Karpas-422 (cell line): Measurements from ENCODE around the gene LMNTD2. TPM values are rescaled to one million over a fixed set of nuclear protein-coding genes. Genes with fewer than 3 reads are reported as not detected.

Experiments used
- DNase-seq: peaks from one replicate; pipeline ENCODE4 v3.0.0-alpha.2; 2015
- H2AFZ ChIP-seq: fragments of 200-600 bp; sonication (generic); 2 replicates; pipeline ENCODE4 v1.6.1; 2014; ENCODE audit warnings: antibody characterized with exemption, low read length, mixed read lengths
- H3K27ac ChIP-seq: fragments of 200-600 bp; sonication (generic); 2 replicates; pipeline ENCODE4 v1.5.1; 2014; ENCODE audit warnings: mild to moderate bottlenecking, low read length, moderate library complexity
- H3K27me3 ChIP-seq: fragments of 200-600 bp; sonication (generic); 2 replicates; pipeline ENCODE4 v1.6.1; 2014; ENCODE audit warnings: low read length, mixed read lengths
- H3K36me3 ChIP-seq: fragments of 200-600 bp; sonication (generic); 2 replicates; pipeline ENCODE4 v1.6.1; 2014; ENCODE audit warnings: low read length, mixed read lengths; ENCODE audit not compliant: insufficient read depth
- H3K4me1 ChIP-seq: fragments of 200-600 bp; sonication (generic); 2 replicates; pipeline ENCODE4 v1.6.1; 2014; ENCODE audit warnings: mild to moderate bottlenecking, low read length, mixed read lengths
- H3K4me2 ChIP-seq: fragments of 200-600 bp; sonication (generic); 2 replicates; pipeline ENCODE4 v1.6.1; 2014; ENCODE audit warnings: low read length, low read depth, mild to moderate bottlenecking; ENCODE audit not compliant: poor library complexity, severe bottlenecking
- H3K4me3 ChIP-seq: fragments of 200-600 bp; sonication (generic); 2 replicates; pipeline ENCODE4 v1.5.1; 2014; ENCODE audit warnings: mild to moderate bottlenecking, antibody characterized with exemption, low read length, mixed read lengths
- H3K79me2 ChIP-seq: fragments of 200-600 bp; sonication (generic); 2 replicates; pipeline ENCODE4 v1.6.1; 2014; ENCODE audit warnings: mild to moderate bottlenecking, low read length, mixed read lengths
- H3K9ac ChIP-seq: fragments of 200-600 bp; sonication (generic); 2 replicates; pipeline ENCODE4 v1.6.0; 2014; ENCODE audit warnings: low read length
- H3K9me2 ChIP-seq: fragments of 200-600 bp; sonication (generic), shearing (Covaris generic); replicated peaks from 2 replicates; pipeline ENCODE4 v1.6.0; 2014; ENCODE audit warnings: mild to moderate bottlenecking, low read length, moderate library complexity; ENCODE audit not compliant: insufficient read depth
- H3K9me3 ChIP-seq: fragments of 300-700, 200-600 bp; sonication (generic); 2 replicates; pipeline ENCODE4 v1.6.1; 2014; ENCODE audit warnings: low read length, mixed read lengths
- H4K20me1 ChIP-seq: fragments of 200-600 bp; sonication (generic); 2 replicates; pipeline ENCODE4 v1.6.1; 2014; ENCODE audit warnings: mild to moderate bottlenecking, antibody characterized with exemption, low read length, low read depth; ENCODE audit not compliant: insufficient read depth
- total RNA-seq: library from RNA; depleted of rRNA; stranded (reverse); fragments of >200 nt; shearing (Covaris generic); gene quantifications from 2 replicates; pipeline ENCODE4 v1.2.3, GENCODE V29; 2014; ENCODE audit warnings: low replicate concordance

The LMNTD2 gene
- total RNA-seq, 1 experiment from 2014 or later = 6.2 TPM

DNA sequence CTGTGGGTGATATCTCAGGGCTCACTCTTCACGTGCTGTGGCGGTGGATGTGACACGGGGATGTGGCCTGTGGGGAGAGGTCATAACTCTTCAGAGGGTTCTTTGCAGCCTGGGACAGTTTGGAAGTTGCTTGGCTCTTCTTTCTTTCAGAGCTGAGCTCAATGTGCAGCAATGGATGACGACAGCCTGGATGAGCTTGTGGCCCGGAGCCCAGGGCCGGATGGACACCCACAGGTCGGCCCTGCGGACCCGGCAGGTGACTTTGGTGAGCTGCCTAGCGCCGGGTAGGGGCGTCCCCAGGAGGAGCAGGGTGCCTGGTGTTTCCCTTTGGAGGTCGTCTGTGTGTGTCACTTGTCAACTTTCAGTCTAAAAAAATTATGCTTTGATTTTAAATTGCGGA is 20.8 kb upstream of the LMNTD2 start:
- no peak overlapping the region for H3K9ac ChIP-seq
- peaks cover 46% of the 10 kb centered on the region for H4K20me1 ChIP-seq
- H3K36me3 ChIP-seq = peaks cover 20% of the 10 kb centered on the region
- no peak overlapping the region for H3K27ac ChIP-seq
- no peak overlapping the region for H2AFZ ChIP-seq
- peaks cover 66% of the 10 kb centered on the region for H3K79me2 ChIP-seq
- H3K4me2 ChIP-seq = no peak overlapping the region
- no peak overlapping the region for H3K4me3 ChIP-seq
- no peaks in the 10 kb centered on the region for H3K9me3 ChIP-seq
- DNase-seq = no peak
- H3K9me2 ChIP-seq = no peaks in the 10 kb centered on the region
- H3K4me1 ChIP-seq = peaks cover 12% of the 10 kb centered on the region
- H3K27me3 ChIP-seq = no peaks in the 10 kb centered on the region

DNA sequence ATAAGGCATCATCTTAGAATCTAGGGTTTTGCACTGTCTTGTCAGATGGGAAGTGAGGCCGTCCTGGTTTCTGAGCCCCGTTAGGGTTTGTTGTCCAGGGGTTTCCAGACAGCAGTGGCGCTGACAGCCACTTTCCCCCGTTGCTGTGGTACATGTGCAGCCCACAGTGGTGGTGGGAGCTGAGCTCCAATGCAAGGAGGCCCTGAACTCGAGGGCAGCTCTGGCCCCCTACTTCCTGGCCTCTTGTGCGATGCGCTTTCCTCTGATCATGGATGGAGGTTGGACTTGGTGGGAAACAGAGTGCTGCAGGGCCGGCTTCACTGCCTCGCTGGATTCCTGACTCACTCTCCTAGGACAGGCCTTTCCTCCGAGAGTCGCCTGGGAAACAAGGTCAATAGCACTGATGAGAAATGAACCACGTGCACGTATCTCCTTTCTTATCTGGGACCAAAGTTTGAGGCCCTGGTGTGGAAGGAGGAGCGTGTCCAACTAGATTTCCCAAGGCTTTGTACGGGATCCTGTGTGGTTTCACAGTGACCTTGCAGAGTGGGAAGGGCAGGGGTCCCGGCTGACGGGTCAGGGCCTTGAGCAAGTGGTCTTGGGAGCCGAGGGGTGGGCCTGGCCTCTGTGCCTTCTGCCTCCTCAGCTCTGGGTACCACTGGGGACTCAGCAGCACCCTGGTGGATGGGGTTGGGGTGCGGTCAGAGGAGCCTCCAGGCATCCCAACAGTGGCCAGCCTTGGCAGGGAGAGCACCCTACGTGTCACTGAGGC is 19.5 kb upstream of the LMNTD2 start:
- peaks cover 46% of the 10 kb centered on the region for H4K20me1 ChIP-seq

DNA sequence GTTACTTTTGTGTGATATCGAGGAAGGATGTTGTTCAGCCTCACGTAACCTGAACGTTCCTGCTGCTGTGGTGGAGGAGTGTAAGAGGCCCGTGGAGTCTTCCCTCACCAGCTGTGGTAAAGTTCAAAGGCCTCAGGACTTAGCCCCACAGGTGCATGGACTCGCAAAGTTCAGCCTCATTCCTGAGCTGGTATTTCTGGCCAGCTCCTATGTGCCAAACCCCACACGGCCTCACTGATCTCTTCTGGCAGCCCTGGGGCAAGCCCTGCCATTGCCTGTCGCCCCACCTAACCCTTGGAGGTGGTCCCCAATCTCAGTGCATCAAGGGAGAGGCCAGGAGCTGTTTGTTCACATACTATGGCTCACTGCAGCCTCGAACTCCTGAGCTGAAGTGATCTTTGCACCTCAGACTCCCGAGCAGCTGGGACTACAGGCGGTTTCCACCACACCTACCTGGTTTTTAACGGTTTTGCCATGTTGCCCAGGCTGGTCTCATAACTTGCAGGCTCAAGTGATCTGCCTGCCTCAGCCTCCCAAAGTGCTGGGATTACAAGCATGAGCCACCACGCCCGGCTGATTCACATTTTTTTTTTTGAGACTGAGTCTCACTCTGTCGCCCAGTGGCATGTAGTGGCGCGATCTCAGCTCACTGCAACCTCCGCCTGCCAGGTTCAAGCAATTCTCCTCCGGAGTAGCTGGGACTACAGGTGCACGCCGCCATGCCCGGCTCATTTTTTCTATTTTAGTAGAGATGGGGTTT is 17.9 kb upstream of the LMNTD2 start:
- Histone ChIP-seq H3K9ac (peak overlapping the region; percentile 91), H4K20me1 (peaks cover 46% of the 10 kb centered on the region), H3K9me3 (no peaks in the 10 kb centered on the region), H3K9me2 (no peaks in the 10 kb centered on the region), H3K4me3 (peak overlapping the region; percentile 78), H2AFZ (no peak overlapping the region), H3K36me3 (peaks cover 14% of the 10 kb centered on the region), H3K4me2 (peak overlapping the region; percentile 87), H3K79me2 (peaks cover 58% of the 10 kb centered on the region), H3K4me1 (peaks cover 19% of the 10 kb centered on the region), H3K27ac (no peak overlapping the region), H3K27me3 (no peaks in the 10 kb centered on the region)
- no peak for DNase-seq

More for the DNA sequence above, 19.5 kb upstream of the LMNTD2 start:
- Histone ChIP-seq H3K9me2 (no peaks in the 10 kb centered on the region), H3K9me3 (no peaks in the 10 kb centered on the region), H2AFZ (no peak overlapping the region), H3K27ac (no peak overlapping the region), H3K4me1 (peaks cover 15% of the 10 kb centered on the region), H3K79me2 (peaks cover 66% of the 10 kb centered on the region), H3K4me3 (no peak overlapping the region), H3K4me2 (no peak overlapping the region), H3K9ac (no peak overlapping the region), H3K36me3 (peaks cover 20% of the 10 kb centered on the region), H3K27me3 (no peaks in the 10 kb centered on the region)
- DNase-seq = no peak

GRCh38 chr11:577611-577894 is 17.0 kb upstream of the LMNTD2 start:
- no peak for DNase-seq
- peaks cover 46% of the 10 kb centered on the region for H4K20me1 ChIP-seq
- no peak overlapping the region for H3K27ac ChIP-seq
- H3K4me1 ChIP-seq = peaks cover 19% of the 10 kb centered on the region
- no peaks in the 10 kb centered on the region for H3K9me3 ChIP-seq
- peak overlapping the region; percentile 91 for H3K9ac ChIP-seq
- H3K9me2 ChIP-seq = no peaks in the 10 kb centered on the region
- H3K4me2 ChIP-seq = peak overlapping the region; percentile 87
- peak overlapping the region; percentile 78 for H3K4me3 ChIP-seq
- H3K79me2 ChIP-seq = peaks cover 56% of the 10 kb centered on the region
- H3K27me3 ChIP-seq = no peaks in the 10 kb centered on the region
- H2AFZ ChIP-seq = no peak overlapping the region
- peaks cover 12% of the 10 kb centered on the region; the same call in 1 of the 2 replicates for H3K36me3 ChIP-seq

DNA sequence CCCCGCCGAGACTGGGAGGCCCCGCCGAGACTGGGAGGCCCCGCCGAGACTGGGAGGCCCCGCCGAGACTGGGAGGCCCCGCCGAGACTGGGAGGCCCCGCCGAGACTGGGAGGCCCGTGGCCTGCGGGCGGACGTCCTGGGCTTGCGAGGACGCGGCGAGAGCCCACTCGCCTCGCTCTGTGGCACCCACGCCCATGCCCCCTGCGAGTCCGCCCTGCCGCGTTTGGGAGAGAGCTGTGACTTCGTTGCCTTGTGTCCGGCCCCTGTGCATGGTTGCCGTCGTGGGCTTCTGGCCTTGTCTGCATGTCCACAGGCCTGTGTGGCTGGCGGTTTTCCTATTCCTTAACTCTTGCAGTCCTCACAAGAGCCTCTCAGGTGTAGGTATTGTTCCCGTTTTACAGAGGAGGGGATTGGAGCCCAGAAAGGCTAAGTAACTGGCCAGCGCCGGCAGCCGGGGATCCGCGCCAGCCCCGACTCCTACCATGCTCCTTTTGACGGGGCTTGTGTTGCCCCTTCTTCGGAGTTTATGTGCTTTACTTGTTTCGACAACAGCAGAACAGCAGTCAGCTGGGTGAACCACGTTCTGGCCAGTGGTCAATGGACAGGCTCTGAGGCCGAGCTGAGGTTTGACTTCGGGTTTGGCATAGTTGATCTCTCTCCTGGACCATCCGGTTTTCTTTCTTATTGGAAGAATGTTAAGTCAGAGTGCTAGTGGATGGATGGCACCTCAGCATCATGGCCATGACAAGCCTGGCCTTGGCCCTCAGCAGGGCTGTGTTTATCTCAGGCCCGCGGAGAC is 16.5 kb upstream of the LMNTD2 start:
- Histone ChIP-seq H3K4me2 (peak overlapping the region; percentile 87), H3K4me3 (peak overlapping the region; percentile 78), H3K4me1 (peaks cover 19% of the 10 kb centered on the region), H3K9ac (peak overlapping the region; percentile 91), H3K36me3 (peaks cover 10% of the 10 kb centered on the region; the same call in 1 of the 2 replicates), H3K79me2 (peaks cover 54% of the 10 kb centered on the region), H2AFZ (no peak overlapping the region), H4K20me1 (peaks cover 46% of the 10 kb centered on the region), H3K9me3 (no peaks in the 10 kb centered on the region), H3K9me2 (no peaks in the 10 kb centered on the region), H3K27me3 (no peaks in the 10 kb centered on the region), H3K27ac (peak overlapping the region; percentile 2; the same call in 1 of the 2 replicates)
- DNase-seq = no peak

DNA sequence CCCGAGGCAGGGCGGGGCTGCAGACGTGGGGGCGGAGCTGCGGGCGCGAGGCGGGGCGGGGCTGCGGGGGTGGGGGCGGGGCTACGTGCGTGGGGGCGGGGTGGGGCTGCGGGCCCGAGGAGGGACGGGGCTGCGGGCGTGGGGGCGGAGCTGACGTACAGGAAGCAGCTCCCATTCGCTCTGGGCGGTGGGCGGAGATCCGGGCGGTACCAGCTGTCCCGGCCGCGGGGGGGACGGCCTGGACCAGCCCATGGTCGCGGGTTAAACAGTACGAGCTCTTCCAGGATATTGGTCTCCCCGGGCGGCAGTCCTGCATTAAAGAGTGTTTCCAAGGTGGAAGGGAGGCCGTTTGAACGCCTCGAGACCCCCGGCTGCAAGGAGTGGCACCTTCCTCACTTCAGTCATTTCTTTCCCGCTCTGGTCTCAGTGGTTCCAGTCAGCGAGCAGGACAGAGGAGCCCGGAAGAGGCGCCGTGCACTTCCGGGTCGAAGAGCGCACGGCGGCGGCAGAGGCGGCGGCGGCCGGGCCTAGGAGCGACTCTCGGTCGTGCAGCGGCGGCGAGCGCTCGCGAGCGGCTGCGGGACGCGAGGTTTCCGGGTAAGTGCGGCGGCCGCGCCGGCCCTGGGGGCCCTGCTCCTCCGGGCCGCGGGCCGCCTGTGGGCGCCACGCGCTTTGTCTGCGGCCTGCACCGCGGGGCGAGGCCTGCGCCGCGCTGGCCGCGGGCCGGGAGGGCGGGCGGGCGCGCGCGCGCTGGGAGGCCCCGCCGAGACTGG is 15.6 kb upstream of the LMNTD2 start, which contains the start of gene PHRF1:
Gene PHRF1, plus strand, starts transcription at position 475 of the 773 bp plus-strand sequence. CDS start 5,043 bp downstream, outside the sequence.
- Histone ChIP-seq H3K9me2 (no peaks in the 10 kb centered on the region), H4K20me1 (peaks cover 39% of the 10 kb centered on the region), H3K79me2 (peaks cover 45% of the 10 kb centered on the region), H3K27me3 (no peaks in the 10 kb centered on the region), H3K9me3 (no peaks in the 10 kb centered on the region), H3K36me3 (peaks cover 2% of the 10 kb centered on the region; the same call in 1 of the 2 replicates), H3K4me1 (peaks cover 19% of the 10 kb centered on the region), H3K9ac (peak within 1 kb of the TSS; percentile 91), H3K27ac (peak within 1 kb of the TSS; percentile 79), H3K4me3 (peak within 1 kb of the TSS; percentile 78), H2AFZ (peak within 1 kb of the TSS; percentile 99), H3K4me2 (peak within 1 kb of the TSS; percentile 90)
- DNase-seq = peak; percentile 97

GRCh38 chr11:575313-575995 is 14.9 kb upstream of the LMNTD2 start:
- Histone ChIP-seq H4K20me1 (peaks cover 36% of the 10 kb centered on the region), H3K27ac (no peak overlapping the region), H3K27me3 (no peaks in the 10 kb centered on the region), H2AFZ (no peak overlapping the region), H3K9me2 (no peaks in the 10 kb centered on the region), H3K4me3 (no peak overlapping the region), H3K4me1 (peaks cover 19% of the 10 kb centered on the region), H3K79me2 (peaks cover 38% of the 10 kb centered on the region), H3K4me2 (no peak overlapping the region), H3K9me3 (no peaks in the 10 kb centered on the region), H3K36me3 (no peaks in the 10 kb centered on the region), H3K9ac (no peak overlapping the region)
- no peak for DNase-seq
